HG03354 (cell line): ENCODE results near the gene ACAA1.
A peak's percentile ranks its signal among the peaks of the same experiment; 100 is the strongest.
"Not testable (repeated sequence)": the region's sequence is repeated elsewhere in the genome, so short reads cannot be mapped to it uniquely, and the experiment has no call there.

ENCODE experiments used
- ATAC-seq: cut with Tn5 transposase; IDR thresholded peaks from one replicate; pipeline ENCODE4 v1.9.1; 2021; ENCODE audit warnings: mild to moderate bottlenecking; ENCODE audit not compliant: unreplicated experiment, poor library complexity, severe bottlenecking

The ACAA1 gene, protein sequence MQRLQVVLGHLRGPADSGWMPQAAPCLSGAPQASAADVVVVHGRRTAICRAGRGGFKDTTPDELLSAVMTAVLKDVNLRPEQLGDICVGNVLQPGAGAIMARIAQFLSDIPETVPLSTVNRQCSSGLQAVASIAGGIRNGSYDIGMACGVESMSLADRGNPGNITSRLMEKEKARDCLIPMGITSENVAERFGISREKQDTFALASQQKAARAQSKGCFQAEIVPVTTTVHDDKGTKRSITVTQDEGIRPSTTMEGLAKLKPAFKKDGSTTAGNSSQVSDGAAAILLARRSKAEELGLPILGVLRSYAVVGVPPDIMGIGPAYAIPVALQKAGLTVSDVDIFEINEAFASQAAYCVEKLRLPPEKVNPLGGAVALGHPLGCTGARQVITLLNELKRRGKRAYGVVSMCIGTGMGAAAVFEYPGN

DNA sequence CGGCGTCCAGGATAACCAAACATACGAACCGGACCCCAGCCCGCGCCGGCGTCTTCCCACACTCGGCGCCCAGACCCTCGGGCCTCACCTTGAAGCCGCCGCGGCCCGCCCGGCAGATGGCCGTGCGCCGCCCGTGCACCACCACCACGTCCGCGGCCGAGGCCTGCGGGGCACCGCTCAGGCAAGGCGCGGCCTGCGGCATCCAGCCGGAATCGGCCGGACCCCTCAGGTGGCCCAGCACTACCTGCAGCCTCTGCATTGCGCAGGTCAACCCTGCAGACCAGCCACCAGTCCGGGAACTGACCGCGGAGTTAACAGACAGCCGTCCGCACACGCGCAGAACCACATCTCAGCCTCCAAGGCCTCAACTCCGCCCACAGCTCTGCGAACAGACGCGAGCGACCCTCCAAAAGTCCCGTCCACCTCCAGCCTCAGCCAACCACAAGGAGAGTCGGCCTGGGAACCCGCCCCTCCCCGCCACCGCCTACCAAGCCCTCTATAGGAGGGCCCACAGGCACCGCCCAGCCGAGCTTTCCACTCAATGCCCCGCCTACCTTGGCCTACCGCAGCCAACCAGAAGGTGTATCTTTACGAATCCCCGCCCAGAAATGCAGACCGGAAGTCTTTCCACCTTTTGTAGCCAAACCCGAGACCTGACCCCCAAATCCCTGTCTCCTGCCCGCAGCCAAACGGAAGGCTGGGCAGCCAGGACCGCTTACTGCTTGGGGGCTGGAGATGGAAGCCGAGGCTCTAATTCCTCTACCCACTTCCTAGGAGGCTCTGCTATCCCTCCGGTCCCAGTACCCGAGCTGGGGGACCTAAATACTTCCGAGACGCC, at the start of gene ACAA1:
TSS of gene ACAA1 (minus strand) at position 351 of the 838 bp plus-strand sequence. CDS start at position 259, 92 bp downstream.
- ATAC-seq: peak; percentile 85

DNA sequence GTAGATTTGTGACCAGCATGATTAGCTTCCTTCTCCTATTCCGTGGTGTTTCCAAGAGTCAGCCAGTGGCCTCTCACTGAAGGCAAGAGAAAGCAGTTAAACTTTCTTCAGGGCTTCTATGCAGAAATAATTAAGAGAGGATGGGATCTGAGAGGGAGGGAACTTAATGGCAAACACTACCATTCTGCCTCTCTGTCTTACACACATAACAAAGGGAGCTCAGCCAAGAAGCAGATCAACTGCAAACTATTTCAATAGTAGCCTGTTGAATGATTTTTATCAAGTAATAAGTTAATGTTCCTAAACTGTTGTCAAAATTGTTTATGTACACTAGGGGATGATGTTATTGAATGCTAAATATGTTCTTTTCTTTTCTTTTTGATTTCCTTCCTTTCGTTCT, 40.3 kb upstream of the ACAA1 start:
- ATAC-seq: no peak

DNA sequence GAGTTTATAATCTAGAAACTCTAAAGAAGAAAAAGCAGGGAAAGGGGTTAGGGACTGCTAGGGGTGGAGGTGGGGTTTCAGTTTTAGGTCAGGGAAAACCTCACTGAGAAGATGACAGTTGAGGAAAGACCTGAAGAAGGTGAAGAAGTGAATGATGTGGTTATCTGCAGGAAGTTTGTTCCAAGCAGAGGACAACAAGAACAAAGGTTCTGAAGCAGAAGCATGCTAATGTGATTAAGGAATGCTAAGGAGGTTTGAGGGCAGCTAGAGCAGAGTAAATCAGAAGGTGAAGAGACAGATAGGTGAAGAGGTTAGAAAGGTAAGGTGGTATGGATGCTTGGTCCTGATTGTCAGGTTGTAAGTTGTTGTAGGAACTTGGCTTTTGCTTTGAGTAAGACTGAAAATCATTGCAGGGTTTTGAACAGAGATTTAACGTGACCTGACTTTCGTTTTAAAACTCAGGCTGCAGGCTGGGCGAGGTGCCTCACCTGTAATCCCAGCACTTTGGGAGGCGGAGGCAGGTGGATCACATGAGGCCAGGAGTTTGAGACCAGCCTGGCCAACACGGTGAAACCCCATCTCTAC, 37.0 kb upstream of the ACAA1 start:
- ATAC-seq: peak; percentile 43

DNA sequence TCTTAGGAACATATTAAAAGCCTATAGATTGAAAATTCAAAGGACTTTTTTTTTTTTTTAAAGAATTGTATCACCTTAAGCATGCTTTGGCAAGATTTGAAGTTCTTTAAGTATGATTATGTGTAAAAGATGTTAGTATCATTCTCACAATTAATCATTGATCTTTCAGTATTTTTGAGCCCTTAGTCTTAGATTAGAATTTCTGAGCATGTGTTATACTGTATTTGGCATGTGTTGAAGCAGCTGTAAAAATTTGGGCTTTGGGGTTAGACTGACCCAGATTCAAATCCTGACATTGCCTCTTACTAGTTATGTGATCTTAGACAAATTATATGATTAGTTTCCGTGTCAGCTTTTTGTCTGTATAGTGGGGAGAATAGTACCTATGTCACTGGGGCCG, 34.7 kb upstream of the ACAA1 start:
- ATAC-seq: no peak

DNA sequence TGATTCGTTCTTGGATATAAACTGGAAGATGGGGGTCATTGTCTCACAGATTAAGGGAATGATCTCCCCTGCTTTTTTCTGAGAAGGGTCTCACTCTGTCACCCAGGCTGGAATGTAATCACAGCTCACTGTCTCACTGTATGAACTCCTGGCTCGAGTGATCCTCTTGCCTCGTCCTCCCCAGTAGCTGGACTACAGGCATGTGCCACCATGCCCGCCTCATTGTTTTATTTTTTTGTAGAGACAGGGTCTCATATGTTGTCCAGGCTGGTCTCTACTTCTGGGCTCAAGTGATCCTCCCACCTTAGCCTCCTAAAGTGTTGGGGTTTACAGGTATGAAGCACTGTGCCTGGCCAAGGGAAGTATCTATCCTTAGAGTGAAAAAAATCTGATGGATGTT, 33.8 kb upstream of the ACAA1 start:
- no peak for ATAC-seq

DNA sequence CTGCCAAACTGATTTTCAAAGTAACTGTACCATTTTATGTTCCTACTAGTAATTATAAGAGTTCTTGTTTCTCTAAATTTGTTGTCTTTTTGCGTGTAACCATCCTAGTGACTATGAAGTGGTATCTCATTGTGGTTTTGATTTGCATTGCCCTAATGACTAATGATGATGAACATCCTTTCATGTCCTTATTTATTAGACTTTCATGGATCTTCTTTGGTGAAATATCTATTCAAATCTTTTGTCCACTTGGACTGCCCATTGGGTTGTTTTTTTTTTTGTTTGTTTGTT, 32.0 kb upstream of the ACAA1 start:
- ATAC-seq: no peak

DNA sequence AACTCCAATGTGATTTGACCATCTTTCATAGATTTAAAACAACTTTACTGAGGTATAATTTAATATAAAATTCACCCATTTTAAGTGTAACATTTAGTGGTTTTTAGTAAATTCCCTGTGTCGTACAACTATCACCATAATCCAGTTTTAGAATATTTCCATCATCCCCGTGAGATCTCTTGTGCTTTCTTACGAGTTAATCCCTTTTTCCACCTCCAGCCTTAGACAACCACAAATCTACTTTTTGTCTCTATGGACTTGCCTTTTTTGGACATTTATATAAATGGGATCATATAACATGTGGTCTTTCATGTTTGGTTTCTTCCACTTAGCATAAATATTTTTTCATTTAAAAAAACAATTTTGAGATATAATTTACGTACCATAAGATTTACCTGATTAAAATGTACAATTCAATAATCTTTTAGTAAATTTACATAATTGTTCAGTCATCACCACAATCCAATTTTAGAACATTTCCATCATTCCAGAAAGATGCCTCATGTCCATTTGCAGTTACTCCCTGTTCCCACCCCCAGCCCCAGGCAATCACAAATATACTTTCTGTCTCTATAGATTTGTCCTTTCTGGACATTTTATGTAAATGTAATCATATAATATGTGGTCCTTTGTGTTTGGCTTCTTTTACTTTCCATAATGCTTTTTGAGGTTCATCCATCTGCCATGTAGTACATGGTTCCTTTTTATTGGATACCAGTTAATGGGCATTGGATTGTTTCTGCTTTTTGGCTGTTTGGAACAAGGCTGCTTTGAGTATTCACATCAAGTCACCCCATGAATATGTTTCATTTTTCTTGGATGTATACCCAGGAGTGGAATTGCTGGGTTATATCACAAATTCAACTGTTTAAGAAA, 31.5 kb upstream of the ACAA1 start:
- ATAC-seq: no peak

DNA sequence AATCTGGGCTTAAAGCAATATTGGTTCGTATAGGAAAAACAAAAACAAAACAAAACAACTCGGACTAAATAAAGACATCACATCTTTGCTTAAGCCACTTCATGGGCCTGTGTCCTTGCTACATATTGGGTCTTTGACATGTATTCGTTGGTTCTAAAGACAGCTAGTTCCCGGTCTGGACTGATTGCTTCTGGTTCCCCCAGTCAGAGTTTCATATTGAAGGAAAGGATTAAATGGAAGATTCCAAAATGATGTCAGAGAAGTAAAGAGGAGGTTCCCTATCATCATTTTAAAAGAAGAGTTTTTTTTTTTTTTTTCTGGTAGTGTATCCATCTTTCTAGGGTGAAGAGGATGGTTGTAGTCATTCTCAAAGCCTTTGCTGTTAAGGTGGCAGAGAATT, 30.7 kb upstream of the ACAA1 start:
- ATAC-seq: no peak

DNA sequence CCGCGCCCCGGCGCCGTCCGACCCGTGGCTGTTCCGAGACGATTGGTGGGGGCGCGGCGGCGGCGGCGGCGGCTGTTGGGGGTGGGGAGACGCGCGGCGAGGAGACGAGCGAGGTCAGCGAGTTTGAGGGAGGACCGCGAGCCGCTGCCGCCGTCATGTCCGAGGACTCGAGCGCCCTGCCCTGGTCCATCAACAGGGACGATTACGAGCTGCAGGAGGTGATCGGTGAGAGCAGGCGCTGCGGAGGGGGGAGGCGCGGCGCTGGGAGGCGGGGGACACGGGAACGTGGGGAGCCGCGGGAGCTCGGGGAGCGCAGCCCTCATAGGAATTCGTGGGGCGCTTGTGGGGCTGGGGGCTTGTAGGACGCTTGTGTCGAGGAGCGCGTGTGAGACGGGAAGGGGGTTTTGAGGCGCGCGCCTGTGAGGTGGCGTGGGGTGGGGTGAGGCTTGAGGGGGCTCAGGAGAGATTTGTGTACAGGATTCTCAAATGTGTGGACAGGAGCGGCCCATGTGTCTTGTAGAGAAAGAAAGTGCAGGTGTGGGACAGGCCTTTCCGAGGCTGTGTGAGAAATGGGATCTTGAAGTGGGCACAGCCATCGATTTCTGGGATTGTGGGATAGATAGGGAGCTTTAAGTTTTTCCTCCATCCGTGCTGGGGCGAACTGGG, 28.9 kb upstream of the ACAA1 start:
- ATAC-seq: no peak

DNA sequence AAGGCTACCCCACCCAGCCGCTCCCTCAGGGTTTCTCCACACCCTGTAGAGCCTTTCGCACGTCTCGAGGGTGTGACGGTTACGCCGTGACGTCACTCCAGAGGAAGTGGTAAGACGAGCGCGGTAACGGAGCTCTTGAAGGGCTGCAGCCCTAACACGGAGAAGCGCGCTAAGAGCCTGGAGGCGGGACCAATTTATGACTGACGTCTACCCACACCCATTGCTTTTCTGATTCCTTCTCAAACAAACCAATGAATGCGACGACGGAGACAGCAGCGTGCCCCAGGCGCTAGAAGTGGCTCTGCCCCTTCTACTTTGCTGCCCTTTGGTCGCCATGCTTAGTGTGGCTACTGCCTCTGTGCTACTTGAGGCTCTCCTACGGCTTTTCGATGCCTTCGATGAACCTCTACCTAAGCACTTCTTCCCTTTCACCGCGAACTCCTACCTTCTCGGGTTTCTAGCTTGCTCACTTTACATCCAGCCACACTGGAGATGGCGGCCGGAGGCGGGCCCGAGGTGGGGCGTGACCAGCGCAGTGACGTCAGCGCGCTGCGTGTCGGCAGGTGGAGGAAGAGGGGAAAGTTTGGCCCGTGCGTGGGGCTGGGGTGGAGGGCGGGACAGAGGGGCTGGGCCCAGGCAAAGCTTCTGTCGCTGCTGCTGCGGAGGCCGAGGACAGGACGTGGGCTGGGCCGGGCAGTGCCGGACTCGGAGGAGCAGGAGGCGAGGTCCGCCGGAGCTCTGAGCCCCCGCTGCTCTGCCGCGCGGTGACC, 28.2 kb upstream of the ACAA1 start, which contains the start of gene OXSR1:
TSS of gene OXSR1 (plus strand) at position 586 of the 770 bp plus-strand sequence. CDS start 340 bp downstream, outside the sequence.
- peak; percentile 93 for ATAC-seq

DNA sequence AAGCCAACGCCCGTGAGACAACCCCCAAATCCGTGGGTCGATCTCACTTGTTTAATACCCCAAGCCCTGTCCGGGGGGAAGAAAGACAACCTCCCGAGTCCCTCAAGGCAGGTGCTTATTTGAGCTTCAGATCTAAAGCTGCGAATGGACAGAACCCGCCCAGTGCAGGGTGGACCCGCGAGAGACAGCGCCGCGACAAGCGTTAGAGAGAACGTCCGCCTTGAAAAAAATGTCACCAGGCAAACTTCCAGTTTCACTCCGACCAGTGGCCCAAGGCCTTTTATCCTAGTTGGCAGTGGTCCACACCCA, 27.7 kb upstream of the ACAA1 start:
- ATAC-seq: peak; percentile 26

DNA sequence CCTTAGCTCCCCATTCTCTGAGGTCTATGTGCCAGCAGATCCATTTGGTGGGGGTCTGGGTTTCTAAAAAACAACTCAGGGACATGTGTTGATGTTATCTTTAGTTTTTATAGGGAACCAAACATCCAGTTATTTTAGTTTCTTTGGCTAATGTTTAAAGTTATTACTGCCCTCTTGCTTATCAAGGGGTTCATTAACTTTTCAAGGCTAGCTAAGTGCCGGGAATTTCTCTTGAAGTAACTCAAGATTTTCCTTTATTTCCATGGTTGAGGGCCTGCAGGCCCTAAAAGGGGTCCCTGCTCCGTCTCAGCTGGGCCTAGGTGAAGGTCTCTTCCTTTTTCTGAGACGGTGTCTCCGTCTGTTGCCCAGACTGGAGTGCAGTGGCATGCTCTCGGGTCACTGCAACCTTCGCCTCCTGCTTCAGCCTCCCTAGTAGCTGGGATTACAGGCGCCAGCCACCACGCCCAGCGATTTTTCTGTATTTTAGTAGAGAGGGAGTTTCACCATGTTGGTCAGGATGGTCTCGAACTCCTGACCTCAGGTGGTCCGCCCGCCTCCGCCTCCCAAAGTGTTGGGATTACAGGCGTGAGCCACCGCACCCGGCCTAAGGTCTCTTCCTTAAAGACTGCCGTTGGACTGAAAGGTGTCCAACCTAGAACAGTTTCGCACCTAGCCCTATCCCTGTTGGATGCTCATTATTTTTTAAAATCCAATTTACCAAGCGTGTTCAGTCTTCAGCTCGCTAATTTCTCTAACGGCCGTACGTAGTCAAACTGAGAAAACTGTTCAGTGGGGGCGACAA, 27.1 kb upstream of the ACAA1 start:
- ATAC-seq: no peak

DNA sequence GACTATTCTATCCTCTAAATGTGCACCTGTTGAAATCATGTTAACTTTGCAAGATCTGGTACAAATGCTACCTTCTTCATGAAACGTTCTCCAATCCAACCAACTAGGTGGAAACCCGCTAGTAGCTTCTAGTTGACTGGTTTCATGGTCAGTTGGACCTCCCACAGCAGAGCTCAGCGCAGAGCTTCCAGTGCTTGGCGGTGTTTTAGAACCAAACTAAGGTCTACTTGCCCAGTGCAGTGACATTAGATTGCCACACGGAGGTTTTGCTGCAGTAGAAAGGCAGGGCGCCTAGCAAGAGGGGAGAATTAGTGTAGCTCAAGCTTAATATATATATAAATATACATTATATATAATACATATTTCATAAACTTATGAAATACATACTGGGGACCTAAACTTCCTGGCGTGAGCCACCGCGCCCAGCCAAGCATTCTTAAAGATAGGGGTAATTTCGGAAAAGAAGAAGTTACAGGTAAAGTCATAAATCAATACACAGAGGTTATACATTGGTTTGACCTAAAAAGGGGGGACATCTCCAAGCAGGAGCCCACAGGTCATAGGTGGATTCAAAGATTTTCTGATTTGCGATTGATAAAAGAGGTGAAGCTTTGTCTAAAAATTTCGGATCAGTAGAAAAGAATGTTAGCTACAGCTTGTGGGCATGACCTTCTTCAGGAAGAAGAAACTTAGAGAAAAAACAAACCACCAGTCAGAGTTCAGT, 26.4 kb upstream of the ACAA1 start:
- ATAC-seq: no peak

DNA sequence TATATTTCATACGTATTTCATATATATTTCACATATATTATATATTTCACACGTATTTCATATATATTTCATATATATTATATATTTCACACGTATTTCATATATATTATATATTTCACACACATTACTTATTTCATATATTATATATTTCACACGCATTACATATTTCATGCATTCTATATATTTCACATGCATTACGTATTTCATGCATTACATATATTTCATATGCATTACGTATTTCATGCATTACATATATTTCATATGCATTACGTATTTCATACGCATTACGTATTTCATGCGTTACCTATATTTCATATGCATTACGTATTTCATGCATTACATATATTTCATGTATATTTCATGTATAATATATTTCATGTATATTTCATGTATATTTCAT, 23.8 kb upstream of the ACAA1 start:
- ATAC-seq: not testable (repeated sequence)

DNA sequence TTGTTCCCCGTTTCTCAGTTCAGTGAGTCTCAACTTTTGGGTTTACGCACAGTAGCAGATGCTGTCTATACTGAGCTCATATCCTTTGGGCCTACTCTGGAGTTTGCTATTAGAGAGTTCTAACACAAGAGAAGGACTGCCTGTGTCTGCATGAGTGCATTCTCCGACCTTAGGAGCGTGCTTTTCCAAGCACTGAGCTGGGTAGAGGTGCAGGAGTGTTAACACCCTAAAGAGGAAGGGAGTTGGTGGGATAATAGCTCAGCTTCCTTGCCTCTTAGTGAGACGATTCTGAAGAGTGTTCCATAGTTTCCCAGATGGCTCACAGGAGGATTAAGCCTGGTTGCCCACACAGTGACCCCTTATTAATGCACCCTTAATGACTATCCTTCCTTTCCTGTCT, 21.5 kb upstream of the ACAA1 start:
- no peak for ATAC-seq

DNA sequence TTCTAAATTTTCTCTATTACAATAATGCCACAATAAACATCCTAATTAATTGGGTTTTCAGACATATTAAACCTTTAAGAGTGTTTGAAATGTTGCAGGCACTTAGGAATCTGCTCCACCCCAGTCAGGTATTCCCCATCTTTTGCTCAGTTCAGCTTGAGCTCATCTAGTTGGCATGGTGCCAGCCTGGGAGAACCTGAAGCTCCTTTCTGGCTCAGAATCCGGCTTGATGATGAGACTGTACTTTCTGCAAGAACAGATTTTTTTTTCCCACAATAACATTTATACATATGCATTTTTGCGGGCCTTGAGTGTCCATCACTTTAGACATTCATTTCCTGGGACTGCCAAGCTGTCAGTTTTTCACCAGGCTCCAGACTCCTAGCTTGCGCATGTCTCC, 20.7 kb upstream of the ACAA1 start:
- no peak for ATAC-seq

DNA sequence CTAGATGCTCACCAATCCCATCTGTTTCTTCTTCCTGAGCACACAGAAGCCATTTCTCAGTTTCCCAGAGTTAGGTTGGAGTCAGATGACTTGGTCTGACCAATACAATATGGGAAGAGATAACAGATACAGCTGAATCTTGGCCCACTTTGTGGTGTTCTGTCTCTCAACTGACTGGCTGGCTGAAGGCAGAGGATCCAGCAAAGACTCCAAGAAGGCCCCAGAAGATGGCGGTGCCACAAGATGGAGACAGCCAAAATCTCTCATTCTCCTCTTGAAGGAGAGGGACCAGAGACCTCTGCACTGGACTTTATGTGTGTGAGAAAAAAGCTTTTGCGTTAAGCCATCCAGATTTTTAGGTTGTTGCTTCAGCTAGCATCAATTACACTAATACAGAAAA, 20.2 kb upstream of the ACAA1 start:
- no peak for ATAC-seq
